Activated naive CD4-positive, alpha-beta T cell treated with anti-CD3 and anti-CD28 coated beads, Interleukin-2, amount 50 U/mL, for 16 hours (primary cell): ENCODE measurements around the gene KCTD11.
A peak's percentile ranks its signal among the peaks of the same experiment; 100 is the strongest.
"Not testable (repeated sequence)": the region's sequence is repeated elsewhere in the genome, so short reads cannot be mapped to it uniquely, and the experiment has no call there.

Experiments used
- DNase-seq: peaks from one replicate; pipeline ENCODE4 v3.0.0-alpha.2; 2020

The KCTD11 gene

GRCh38 chr17:7346761-7347614 lies 5.0 kb upstream of the KCTD11 start:
- DNase-seq, result no peak

GRCh38 chr17:7347630-7348477 lies 4.1 kb upstream of the KCTD11 start:
- no peak for DNase-seq

- DNase-seq, result no peak
Measured at GRCh38 chr17:7348478-7349242, 3.3 kb upstream of the KCTD11 start.

- DNase-seq, result no peak
Measured at GRCh38 chr17:7352503-7352889, 534 bp downstream of the KCTD11 start.

GRCh38 chr17:7352910-7353635 lies 1.1 kb downstream of the KCTD11 start:
- no peak for DNase-seq

- no peak for DNase-seq
Measured at GRCh38 chr17:7354262-7354843, 2.4 kb downstream of the KCTD11 start.

GRCh38 chr17:7355053-7355452 lies 3.1 kb downstream of the KCTD11 start, which contains the start of gene TMEM95:
TSS of gene TMEM95 (plus strand) at chr17:7355156. CDS start at chr17:7355205, 49 bp downstream.
- no peak for DNase-seq

GRCh38 chr17:7355573-7355972 lies 3.6 kb downstream of the KCTD11 start:
- no peak for DNase-seq

GRCh38 chr17:7356072-7356549 lies 4.1 kb downstream of the KCTD11 start:
- peak; percentile 84 for DNase-seq

- DNase-seq, result no peak
Measured at GRCh38 chr17:7356756-7357155, 4.8 kb downstream of the KCTD11 start.

GRCh38 chr17:7357381-7357780 lies 5.4 kb downstream of the KCTD11 start:
- no peak for DNase-seq

GRCh38 chr17:7361906-7362305 lies 9.9 kb downstream of the KCTD11 start:
- DNase-seq, result no peak

- no peak for DNase-seq
Measured at GRCh38 chr17:7363311-7363710, 11.3 kb downstream of the KCTD11 start.

GRCh38 chr17:7365963-7366362 lies 14.0 kb downstream of the KCTD11 start:
- DNase-seq, result not testable (repeated sequence)

- DNase-seq, result no peak
Measured at GRCh38 chr17:7367083-7367482, 15.1 kb downstream of the KCTD11 start.

- no peak for DNase-seq
Measured at GRCh38 chr17:7367918-7368598, 16.1 kb downstream of the KCTD11 start.

- DNase-seq, result not testable (repeated sequence)
Measured at GRCh38 chr17:7368599-7368994, 16.6 kb downstream of the KCTD11 start.

GRCh38 chr17:7369825-7370224 lies 17.9 kb downstream of the KCTD11 start:
- no peak for DNase-seq

GRCh38 chr17:7370853-7371252 lies 18.9 kb downstream of the KCTD11 start:
- no peak for DNase-seq

- DNase-seq, result no peak
Measured at GRCh38 chr17:7374353-7374752, 22.4 kb downstream of the KCTD11 start.

- no peak for DNase-seq
Measured at GRCh38 chr17:7379134-7379533, 27.2 kb downstream of the KCTD11 start.
